ENCODE data around the gene CHRNA1. TPM values are rescaled to one million over a fixed set of nuclear protein-coding genes. Genes with fewer than 3 reads are reported as not detected.
A peak's percentile ranks its signal among the peaks of the same experiment; 100 is the strongest.

CHRNA1 gene
- total and polyA plus RNA-seq, 9 of the 15 experiments (the other 6 are each of a cell fraction or from before 2014, with no cell fraction given): not detected

GRCh38 chr2:174752403-174753037, 11.8 kb downstream of the CHRNA1 start (continued):
- TF ChIP-seq ZNF212 (CRISPR knock-in tag; IDR thresholded peaks at IDR 0.05) (no peak), ZNF561 (CRISPR knock-in tag; conservative IDR thresholded peaks at IDR 0.05) (no peak)

- ATAC-seq (peak; percentile 35; the same call in 2 of the 3 replicates), FAIRE-seq (no peak), DNase-seq (ENCODE audit: extremely low read depth in 1 of 4, low spot score in 3 of 4) (no peak)
- Histone ChIP-seq H3K27me3 (ENCODE audit: control insufficient read depth in 2 of 2, insufficient read depth in 2 of 2, low read length in 2 of 2) (peaks cover 10 to 40% of the 10 kb centered on the region in 2 experiments), H4K20me1 (replicated peaks; ENCODE audit: control insufficient read depth, insufficient read depth, low read length) (no peaks in the 10 kb centered on the region), H3K9me3 (replicated peaks; ENCODE audit: control insufficient read depth, insufficient read depth, low read depth, low read length) (no peaks in the 10 kb centered on the region), H3K36me3 (ENCODE audit: control insufficient read depth, insufficient read depth, low read length) (no peaks in the 10 kb centered on the region), H3K4me1 (replicated peaks in 1 of 2; ENCODE audit: control insufficient read depth in 2 of 2, insufficient read depth in 2 of 2, low read length in 2 of 2) (no peaks in the 10 kb centered on the region), H3K4me2 (ENCODE audit: insufficient read depth, low read length) (no peak overlapping the region), H3K27ac (ENCODE audit: extremely low read depth, low read depth, low read length) (no peak overlapping the region), H2AFZ (ENCODE audit: low read depth, low read length) (no peak overlapping the region), H3K4me3 (no peak overlapping the region), H3K9me1 (ENCODE audit: control insufficient read depth, insufficient read depth, low read length) (no peaks in the 10 kb centered on the region), H3K9ac (ENCODE audit: insufficient read depth in 1 of 2, low read depth in 2 of 2, low read length in 2 of 2) (no peak overlapping the region), H3K79me2 (ENCODE audit: control insufficient read depth, insufficient read depth, low read length) (no peaks in the 10 kb centered on the region)
- intact Hi-C loops (cut with micrococcal nuclease) (no loop called here), in situ Hi-C loops (cut with MboI) (no loop called here)
- WGBS (ENCODE audit: insufficient coverage, low coverage, missing lambda C conversion rate): 2% methylated on average over 5 of the region's 5 CpGs
- POLR2A ChIA-PET: no interaction called here
- CTCF ChIA-PET (ENCODE audit: low intra/inter-chr PET ratio): no interaction called here
- no TSS peak for BruUV-seq (replicated peaks)
- no peak for TF ChIP-seq REST (IDR thresholded peaks at IDR 0.05; ENCODE audit: borderline replicate concordance)
- no peak for TF ChIP-seq REST (CRISPR knock-in tag; IDR thresholded peaks at IDR 0.05; ENCODE audit: low read depth)
- TF ChIP-seq RAD51 (IDR thresholded peaks at IDR 0.05; ENCODE audit: borderline replicate concordance, low read depth): no peak
Measured at GRCh38 chr2:174750923-174751441, 13.3 kb downstream of the CHRNA1 start.

All from K562 (cell line).